ENCODE measurements around the gene RICTOR.
"Not testable (repeated sequence)": the region's sequence is repeated elsewhere in the genome, so short reads cannot be mapped to it uniquely, and the experiment has no call there.

The RICTOR gene

DNA sequence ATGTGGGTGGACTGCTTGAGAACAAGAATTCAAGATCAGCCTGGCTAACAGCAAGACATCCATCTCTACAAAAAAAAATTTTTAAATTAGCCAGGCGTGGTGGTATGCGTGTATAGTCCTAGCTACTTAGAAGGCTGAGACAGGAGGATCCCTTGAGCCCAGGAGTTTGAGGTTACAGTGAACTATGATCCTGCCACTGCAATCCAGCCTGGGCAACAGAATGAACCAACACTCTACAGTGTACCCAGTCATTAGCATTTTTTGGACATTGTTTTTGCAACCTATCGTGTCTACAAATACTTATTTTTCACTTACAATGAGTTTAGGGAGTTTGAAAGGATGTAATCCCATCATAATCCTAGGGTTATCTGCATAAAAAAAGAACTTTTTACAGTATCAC, 22.1 kb downstream of the RICTOR start:
- TF ChIP-seq, protein P1, sequence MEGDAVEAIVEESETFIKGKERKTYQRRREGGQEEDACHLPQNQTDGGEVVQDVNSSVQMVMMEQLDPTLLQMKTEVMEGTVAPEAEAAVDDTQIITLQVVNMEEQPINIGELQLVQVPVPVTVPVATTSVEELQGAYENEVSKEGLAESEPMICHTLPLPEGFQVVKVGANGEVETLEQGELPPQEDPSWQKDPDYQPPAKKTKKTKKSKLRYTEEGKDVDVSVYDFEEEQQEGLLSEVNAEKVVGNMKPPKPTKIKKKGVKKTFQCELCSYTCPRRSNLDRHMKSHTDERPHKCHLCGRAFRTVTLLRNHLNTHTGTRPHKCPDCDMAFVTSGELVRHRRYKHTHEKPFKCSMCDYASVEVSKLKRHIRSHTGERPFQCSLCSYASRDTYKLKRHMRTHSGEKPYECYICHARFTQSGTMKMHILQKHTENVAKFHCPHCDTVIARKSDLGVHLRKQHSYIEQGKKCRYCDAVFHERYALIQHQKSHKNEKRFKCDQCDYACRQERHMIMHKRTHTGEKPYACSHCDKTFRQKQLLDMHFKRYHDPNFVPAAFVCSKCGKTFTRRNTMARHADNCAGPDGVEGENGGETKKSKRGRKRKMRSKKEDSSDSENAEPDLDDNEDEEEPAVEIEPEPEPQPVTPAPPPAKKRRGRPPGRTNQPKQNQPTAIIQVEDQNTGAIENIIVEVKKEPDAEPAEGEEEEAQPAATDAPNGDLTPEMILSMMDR (IDR thresholded peaks at IDR 0.05; ENCODE audit: low read length, missing control alignments), result no peak
- no peak overlapping the region for H3K4me3 ChIP-seq (replicated peaks; ENCODE audit: low read depth, low read length)
- DNase-seq (ENCODE audit: low read depth), result no peak

DNA sequence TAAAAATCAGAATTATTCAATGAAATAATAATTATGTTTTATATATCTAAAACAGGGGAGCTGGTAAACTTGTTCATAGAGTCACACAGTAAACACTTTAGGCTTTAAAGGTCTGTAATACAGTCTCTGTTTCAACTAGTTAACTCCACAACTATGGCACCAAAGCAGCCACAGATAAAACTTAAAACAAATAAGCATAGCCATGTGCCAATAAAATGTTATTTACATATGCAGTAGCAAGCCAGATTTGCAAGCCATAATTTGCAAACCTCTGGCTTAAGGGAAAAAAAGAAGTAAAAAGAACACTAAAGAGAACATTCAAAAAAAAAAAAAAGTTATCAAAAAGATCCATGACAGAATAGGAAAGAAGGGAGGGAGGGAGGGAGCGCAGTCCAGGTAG, 24.9 kb downstream of the RICTOR start:
- no peak overlapping the region for H3K4me3 ChIP-seq (replicated peaks; ENCODE audit: low read depth, low read length)
- DNase-seq (ENCODE audit: low read depth), result no peak
- TF ChIP-seq, protein P1 (IDR thresholded peaks at IDR 0.05; ENCODE audit: low read length, missing control alignments), result no peak

DNA sequence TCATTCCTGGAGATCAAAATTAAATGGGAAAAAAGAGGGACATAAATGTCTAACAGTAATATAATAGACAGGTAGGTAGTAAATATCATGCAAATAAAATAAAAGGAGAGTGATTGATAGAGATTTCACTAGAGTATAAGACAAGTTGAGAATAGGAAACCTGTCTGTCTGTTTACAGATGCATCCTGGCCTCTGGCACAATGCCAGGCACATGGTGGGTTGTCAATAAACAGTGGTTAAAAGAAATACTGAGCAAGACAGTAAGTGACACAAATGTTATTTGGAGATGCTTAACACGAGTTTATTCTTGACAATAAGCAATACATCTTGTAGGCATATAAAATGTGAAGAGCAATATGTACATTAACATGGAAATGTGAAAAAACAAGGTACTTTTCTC, 33.3 kb downstream of the RICTOR start:
- TF ChIP-seq, protein P1 (IDR thresholded peaks at IDR 0.05; ENCODE audit: low read length, missing control alignments), result no peak
- no peak overlapping the region for H3K4me3 ChIP-seq (replicated peaks; ENCODE audit: low read depth, low read length)
- DNase-seq (ENCODE audit: low read depth), result no peak

DNA sequence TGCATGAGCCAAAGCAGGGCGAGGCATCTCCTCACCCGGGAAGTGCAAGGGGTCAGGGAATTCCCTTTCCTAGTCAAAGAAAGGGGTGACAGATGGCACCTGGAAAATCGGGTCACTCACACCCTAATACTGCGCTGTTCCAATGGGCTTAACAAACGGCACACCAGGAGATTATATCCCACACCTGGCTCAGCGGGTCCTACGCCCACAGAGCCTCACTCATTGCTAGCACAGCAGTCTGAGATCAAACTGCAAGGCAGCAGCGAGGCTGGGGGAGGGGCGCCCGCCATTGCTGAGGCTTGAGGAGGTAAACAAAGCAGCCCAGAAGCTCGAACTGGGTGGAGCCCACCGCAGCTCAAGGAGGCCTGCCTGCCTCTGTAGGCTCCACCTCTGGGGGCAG, 39.7 kb downstream of the RICTOR start:
- DNase-seq (ENCODE audit: low read depth); H3K4me3 ChIP-seq (replicated peaks; ENCODE audit: low read depth, low read length): not testable (repeated sequence)

DNA sequence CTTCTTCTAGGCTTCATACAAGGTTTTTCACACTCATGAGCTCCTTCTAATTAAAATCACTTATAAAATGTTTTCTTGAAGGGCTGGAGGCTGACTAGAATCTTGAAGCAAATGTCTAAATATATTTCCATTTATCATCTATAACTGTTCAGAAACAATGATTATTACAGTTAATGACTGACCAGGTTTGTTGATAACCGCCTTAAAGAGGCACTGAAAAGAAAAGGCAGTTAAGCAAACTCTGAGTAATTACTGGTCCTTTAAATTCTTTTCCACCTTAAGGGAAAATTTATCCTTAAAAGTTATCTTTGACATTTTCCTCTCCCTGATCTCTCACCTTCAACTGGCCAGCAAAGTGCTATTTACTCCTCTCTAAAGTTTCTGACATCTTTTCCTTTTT, 43.2 kb downstream of the RICTOR start:
- TF ChIP-seq, protein P1 (IDR thresholded peaks at IDR 0.05; ENCODE audit: low read length, missing control alignments), result no peak
- DNase-seq (ENCODE audit: low read depth), result no peak
- no peak overlapping the region for H3K4me3 ChIP-seq (replicated peaks; ENCODE audit: low read depth, low read length)

DNA sequence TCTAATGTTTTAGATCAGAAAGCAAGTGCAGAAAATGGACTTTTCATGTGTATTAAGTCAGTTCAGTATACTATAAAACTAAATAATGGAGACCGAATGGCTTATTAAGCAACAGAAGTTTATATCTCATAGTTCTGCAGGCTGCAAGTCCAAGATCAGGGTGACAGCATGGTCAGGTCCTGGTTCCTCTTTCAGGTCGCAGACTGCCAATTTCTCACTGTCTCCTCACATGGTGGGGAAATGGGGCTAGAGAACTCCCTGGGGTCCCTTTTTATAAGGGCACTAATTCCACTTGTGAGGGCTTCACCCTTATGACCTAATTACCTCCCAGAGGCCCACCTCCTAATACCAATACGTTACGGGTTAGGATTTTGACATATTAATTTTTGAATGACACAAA, 48.7 kb downstream of the RICTOR start:
- H3K4me3 ChIP-seq (replicated peaks; ENCODE audit: low read depth, low read length), result no peak overlapping the region
- TF ChIP-seq, protein P1 (IDR thresholded peaks at IDR 0.05; ENCODE audit: low read length, missing control alignments), result no peak
- DNase-seq (ENCODE audit: low read depth), result no peak

DNA sequence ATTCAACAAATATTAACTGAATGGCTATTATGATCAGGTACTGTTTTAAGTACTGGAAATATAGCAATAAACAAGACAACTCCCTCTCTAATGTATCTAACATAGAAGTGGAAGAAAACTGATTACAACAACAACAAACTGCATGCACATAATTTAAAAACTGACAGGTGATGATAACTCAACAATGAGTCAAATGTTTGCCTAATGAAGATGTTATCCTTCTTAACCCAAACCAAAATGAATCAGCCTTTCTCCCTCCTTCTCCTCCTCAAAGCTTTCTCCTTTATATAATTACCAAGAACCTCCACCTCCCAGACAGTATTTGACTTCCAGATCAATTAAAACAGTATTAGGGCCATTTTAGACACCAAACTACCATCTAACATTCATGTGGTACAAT, 49.3 kb downstream of the RICTOR start:
- TF ChIP-seq, protein P1 (IDR thresholded peaks at IDR 0.05; ENCODE audit: low read length, missing control alignments), result no peak
- H3K4me3 ChIP-seq (replicated peaks; ENCODE audit: low read depth, low read length), result no peak overlapping the region
- DNase-seq (ENCODE audit: low read depth), result no peak

DNA sequence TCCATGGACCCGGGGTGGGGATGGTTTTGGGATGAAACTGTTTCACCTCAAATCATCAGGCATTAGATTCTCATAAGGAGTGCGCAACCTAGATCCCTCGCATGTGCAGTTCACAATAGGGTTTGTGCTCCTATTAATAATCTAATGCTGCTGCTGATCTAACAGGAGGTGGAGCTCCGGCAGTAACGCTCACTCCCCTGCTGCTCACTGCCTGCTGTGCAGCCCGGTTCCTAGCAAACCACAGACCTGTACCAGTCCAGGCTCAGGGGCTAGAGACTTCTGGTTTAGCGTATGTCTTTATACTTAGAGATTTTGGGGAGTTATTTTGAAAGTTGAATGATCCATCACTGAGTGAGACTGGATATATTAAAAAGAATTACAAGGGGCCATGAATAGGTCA, 50.2 kb downstream of the RICTOR start:
- H3K4me3 ChIP-seq (replicated peaks; ENCODE audit: low read depth, low read length), result no peak overlapping the region
- DNase-seq (ENCODE audit: low read depth), result no peak
- TF ChIP-seq, protein P1 (IDR thresholded peaks at IDR 0.05; ENCODE audit: low read length, missing control alignments), result no peak

All from fibroblast of pulmonary artery (primary cell).